HG03159 (cell line): ENCODE results near the gene GMCL2.

Source experiments
- ATAC-seq: cut with Tn5 transposase; IDR thresholded peaks from one replicate; pipeline ENCODE4 v1.9.1; 2021; ENCODE audit warnings: mild to moderate bottlenecking, moderate library complexity; ENCODE audit not compliant: unreplicated experiment

The GMCL2 gene

DNA sequence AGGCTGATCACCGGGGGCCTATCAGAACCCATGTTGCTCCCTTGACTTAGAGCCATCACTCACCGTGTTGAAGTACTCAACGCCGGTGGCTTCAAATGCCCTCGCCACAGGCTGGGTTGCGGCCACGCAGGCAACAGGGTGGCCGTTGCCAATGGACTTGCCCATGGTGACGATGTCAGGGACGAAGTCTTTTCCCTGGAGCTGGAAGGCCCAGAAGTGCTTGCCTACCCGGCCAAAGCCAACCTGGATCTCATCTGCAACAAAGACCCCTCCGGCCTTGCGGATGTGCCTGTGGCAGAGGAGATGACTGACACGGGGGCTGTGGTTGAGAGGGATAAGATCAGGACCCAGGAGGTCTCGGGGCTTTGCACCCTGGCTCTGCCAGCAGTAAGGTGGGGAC, 35.1 kb upstream of the GMCL2 start:
- no peak for ATAC-seq

GRCh38 chr5:178221853-178222252, 34.7 kb upstream of the GMCL2 start:
- no peak for ATAC-seq

GRCh38 chr5:178221282-178221681, 34.1 kb upstream of the GMCL2 start:
- no peak for ATAC-seq

GRCh38 chr5:178218827-178219226, 31.7 kb upstream of the GMCL2 start:
- no peak for ATAC-seq

DNA sequence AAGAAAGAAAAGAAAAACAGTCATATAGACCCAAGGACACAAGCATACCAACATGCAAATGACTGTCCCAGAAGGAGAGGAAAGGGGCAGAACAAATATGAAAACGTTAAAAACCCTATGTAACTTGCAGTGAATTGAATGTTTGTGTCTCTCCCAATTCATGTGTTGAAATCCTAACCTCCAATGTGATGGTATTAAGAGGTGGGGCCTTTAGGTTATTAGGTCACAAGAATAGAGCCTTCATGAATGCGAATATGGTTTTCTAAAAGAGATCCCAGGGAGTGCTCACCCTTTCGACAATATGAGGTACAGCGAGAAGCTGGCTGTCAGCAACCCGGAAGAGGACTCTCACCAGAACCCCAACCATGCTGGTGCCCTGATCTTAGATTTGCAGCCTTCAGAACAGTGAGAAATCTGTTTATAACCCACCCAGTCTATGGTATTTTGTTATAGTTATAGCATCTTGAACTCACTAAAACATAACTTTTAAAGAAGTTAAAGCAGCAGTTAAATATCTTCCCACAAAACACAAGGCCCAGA, 31.1 kb upstream of the GMCL2 start:
- ATAC-seq = no peak

- ATAC-seq = no peak
Measured at GRCh38 chr5:178216779-178217178, 29.6 kb upstream of the GMCL2 start.

DNA sequence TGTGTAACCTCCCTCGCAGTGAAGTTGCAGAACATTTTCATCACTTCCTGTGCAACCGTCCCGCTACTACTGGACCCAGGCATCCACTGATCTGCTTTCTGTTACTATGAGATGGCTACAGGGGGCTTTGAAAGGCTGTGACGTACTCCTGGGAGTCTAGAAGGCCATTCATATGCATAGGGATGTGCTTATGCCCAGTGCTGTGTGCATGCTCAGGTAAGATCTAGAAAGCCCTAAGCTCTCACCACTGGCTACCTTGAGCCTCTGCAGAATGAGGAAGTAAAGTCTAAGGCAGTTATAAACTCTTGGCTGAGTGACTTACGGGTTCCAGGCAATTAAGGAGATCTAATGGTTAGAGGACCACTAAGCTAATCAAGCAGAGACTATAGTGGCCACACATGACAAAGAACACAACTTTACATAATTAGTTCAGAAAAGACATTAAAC, 28.9 kb upstream of the GMCL2 start:
- no peak for ATAC-seq

DNA sequence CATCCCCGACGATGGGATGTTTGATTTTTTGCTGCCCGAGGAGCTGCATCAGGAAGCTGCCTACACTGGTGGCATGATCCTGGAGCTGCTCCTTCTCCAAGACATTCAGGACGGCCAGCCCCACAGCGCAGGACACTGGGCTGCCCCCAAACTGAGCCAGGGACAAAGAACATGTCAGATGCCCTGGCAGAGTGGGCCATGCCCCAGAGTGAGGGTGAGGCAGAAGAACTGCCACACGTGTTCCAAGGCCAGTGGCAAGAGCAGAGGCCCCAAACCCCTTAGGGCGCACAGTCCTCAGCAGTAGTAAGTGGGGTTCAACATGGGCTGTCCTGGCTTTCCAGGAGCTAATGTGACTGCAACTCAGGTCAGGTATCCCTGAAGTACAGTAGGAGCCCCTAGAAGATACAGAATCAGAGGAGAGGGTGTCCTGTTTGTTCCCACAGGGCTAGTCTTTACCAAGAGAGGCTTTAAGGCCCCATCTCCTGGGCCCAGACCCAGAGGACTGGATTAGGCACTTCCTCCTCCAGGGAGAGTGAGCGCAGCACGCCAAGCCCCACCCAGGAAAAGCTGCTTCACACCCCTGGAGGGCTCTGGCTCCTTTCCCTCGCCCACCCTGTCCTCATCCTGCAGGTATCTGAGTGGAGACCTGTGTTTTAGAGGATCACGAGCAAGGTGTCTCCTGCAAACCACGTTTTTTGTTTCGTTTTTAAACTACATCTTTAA, 28.3 kb upstream of the GMCL2 start:
- no peak for ATAC-seq

GRCh38 chr5:178214160-178214803, 27.1 kb upstream of the GMCL2 start:
- no peak for ATAC-seq

- no peak for ATAC-seq
Measured at GRCh38 chr5:178213748-178214151, 26.6 kb upstream of the GMCL2 start.

DNA sequence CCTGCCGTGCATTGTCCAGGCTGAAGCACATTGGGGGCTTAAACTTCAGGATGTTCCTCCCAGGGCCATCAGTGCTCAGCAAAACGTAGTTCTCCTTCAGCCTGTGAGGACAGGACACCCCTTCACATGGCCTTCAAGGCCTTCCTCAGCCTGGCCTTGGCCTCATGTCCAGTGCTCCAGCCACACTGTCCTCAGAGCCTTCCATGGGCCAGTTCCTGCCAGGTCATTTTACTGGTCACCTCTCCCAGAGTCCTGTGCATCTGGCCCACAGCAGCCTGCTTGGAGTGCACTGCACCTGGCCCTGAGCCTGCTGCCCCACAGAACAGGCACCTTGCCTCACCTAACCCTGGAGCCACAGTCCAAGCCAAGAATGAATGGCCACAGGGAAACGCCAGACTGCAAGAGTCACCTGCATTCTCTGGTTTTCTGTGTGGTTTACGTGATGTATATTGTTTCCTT, 25.9 kb upstream of the GMCL2 start:
- ATAC-seq = no peak

DNA sequence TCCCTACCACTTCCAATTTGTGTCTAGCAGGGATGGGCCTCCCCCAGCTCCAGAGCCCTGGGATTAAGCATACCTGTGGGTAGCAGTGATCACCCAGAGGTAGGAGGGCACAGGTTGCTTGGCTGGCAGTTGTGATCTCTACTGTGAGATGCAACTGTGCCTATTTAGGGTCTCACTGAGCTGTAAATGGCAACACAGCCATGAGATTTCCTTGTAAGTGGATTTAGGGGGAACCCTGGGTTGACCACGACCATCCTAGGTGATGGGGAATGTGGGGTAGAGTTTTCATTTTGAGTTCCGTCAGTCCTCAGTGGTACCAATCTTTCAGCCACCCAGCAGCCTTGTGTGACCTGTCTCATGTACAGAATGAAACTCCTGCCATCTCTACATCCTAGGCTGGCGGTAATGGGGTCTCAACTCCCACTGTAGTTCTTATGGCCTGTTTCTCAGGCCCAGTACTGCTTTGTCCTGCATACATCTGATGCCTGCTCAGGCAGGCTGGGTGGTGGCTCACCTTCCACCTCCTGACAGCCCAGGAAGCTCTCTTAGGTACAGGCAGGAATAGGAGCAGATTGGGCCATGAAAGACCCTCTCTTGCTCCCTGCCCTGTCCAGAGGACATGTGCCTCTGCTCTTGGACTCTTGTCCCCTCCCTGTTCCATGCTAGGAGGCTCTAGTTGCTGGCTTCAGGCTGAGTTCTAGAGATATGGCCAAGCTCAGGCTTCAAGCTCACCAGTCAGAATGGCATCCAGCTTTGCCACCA, 25.3 kb upstream of the GMCL2 start:
- ATAC-seq = no peak

GRCh38 chr5:178211095-178212048, 24.2 kb upstream of the GMCL2 start:
- no peak for ATAC-seq

DNA sequence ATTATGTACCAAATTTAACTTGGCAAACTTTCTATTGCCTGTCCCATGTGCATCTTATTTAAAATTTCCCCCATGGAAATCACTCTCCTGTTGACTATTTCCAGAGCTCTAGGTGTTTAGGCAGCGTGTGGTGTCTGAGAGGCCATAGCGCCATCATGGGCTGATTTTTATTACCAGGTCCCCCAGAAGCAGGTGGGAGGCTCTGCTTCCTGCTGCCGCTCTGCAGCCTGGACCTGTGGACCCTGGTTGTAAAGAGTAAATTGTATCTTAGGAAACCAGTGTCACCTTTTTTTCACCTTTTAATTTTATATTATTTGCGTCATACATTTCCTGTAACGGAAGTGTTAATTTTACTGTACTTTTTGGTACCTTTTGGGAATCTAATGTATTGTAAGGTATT, 23.5 kb upstream of the GMCL2 start:
- no peak for ATAC-seq

GRCh38 chr5:178210073-178210535, 22.9 kb upstream of the GMCL2 start:
- ATAC-seq = no peak

DNA sequence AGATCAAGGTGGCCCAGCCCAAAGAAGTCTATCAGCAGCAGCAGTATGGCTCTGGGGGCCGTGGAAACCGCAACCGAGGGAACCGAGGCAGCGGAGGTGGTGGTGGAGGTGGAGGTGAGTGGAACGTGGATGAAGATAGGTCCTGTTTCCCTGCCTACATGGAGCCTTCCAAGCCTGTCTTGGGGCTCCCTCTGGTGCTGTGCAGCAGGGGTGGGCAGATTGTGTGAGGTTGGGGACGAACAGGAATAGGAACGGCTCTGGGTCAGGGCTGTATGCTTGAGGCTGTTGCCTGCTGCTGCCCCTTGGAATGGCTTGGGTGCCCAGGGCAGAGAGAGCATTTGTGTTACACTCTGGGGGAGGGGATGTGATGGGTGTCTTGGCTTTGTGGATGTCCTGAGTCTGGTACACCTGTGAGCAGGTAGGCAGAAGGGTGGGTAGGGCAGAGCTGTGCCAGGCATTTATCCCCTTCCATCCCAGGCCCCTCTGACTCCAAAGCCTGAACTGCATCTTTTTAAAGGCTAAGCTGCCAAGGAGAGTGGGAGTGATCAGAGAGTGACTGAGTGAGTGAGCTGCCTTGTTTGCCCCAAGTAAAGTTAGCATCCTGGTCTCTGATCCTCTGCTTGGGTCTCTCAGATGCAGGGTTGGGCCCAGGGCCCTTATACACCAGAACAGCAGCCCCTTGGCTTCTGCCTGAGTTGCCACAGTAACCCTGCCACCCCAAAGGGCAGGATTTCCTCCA, 22.3 kb upstream of the GMCL2 start:
- no peak for ATAC-seq

- no peak for ATAC-seq
Measured at GRCh38 chr5:178208540-178209227, 21.5 kb upstream of the GMCL2 start.

- no peak for ATAC-seq
Measured at GRCh38 chr5:178207917-178208280, 20.7 kb upstream of the GMCL2 start.
